GM21528 (cell line): Measurements from ENCODE around the gene ATF5.
"Not testable (repeated sequence)": the region's sequence is repeated elsewhere in the genome, so short reads cannot be mapped to it uniquely, and the experiment has no call there.

Source experiments
- ATAC-seq: cut with Tn5 transposase; IDR thresholded peaks from one replicate; pipeline ENCODE4 v1.9.1; 2021; ENCODE audit warnings: mild to moderate bottlenecking, moderate library complexity; ENCODE audit not compliant: unreplicated experiment, low FRiP score

ATF5 gene

DNA sequence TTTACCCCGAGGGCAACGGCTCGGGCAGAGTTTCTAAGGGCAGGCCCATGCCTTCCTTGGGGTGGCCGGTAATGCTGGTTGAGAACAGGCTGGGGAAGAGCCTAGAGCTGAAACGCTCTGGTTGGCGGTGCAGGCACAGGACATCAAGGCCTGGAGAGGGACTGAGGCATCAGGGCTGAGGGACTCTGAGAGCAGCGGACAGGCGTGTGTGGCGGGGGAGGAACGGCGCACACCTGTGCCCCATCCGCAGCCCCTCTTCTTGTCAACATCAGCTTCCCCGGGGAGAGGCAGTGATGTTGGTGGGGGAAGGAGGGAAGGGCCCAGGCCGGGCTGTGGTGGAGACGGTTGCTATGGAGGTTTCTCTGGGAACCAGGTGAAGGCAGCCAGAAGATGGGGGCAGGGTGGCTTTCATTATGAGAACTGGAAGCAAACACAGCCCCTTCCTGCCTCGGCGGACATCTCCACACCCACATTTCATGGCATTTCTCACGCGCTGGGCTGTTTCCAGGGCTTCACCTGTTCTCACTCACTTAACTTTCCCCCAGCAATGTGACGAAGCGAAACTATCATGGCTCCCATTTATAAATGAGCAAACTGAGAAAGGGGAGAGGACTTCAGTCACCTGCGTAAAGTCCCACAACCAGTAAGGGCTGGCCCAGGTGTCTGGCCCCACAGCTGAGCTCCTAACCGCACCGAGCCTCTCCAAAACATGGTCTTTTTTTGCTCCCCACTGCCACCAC, 8.2 kb upstream of the ATF5 start:
- no peak for ATAC-seq

DNA sequence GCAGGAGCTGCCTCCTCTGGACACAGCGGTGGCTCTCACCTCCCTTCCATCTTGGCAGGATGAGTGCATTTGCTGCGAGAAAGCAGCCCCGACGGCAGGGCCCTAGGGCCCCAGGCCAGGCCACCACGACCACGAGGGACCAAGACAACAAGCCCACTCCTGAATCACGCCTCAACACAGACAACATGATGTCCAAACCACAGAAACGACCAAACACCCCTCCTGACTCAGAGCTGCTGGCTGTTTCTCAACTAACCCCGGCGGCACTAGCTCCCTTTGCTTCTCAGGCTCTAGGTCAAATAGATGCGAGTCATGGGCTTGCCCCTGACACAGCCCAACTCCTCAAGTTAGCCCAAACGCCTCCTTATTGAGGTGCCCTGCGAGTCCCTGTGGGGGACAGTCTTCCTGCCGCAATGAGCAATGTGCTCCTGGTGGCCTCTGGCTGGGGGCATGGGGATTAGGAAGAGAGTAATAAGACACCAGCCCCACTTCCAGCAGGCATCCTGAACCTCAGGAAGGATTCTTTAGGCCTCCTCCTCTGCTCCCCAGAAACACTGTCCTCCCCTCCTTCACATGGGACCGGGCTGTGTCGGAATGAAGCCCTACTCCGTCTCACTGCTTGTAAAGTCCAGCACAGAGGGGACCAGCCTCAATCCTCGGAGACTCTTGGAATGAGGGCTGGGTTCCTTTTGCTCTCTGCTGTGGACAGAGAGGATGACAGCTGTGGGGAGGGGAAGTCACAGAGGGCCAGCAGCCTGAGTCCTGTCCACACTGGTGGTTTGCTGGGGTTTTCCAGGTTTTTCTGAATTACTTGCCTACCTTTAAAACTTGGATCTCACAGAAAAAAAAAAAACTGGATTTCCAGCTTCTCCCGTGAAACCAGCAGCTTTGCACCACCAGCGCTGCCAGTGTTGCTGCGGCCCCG, 6.9 kb upstream of the ATF5 start:
- no peak for ATAC-seq

DNA sequence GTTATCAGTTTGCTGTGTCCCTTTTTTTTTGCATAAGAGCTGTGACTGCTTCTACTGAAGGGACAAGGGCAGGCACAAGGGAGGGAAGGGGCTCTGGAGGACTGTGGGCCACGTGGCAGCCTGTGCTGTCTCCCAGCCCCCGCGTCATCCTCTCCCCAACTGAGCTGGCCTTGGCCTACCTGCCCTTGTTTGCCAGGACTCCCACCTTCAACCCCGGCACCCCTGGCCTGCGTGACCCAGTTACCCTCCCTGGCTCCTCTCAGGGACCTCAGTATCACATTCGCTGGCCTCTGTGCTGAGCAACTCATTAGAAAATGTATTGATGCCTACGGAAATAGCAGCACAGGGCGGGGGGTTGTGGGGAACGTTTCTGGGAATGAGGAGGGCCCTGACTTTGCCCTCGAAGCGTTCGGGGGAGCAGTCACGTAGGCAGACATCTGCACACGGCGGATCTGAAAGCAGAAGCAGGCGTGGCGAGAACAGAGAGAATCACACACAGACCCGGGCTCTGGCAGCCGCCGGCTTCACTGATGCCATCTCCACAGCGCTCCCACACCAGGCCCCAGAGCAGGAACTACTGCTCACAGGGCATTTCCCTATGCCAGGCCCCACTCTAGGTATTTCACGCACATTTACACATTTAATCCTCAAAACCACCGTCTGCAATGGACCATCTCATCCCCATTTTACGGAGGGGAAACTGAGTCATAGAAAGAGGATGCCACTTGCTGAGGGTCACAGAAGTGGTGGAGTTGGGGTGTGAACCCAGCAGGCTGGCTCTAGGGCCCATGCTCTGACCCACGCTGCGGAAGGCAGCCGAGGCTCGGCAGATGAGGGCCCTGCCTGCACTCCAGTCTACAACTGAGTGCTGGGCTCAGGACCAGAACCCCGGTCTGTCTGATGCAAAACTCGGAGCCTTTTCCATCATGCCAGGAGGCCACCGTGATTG, 5.7 kb upstream of the ATF5 start:
- ATAC-seq, result no peak

DNA sequence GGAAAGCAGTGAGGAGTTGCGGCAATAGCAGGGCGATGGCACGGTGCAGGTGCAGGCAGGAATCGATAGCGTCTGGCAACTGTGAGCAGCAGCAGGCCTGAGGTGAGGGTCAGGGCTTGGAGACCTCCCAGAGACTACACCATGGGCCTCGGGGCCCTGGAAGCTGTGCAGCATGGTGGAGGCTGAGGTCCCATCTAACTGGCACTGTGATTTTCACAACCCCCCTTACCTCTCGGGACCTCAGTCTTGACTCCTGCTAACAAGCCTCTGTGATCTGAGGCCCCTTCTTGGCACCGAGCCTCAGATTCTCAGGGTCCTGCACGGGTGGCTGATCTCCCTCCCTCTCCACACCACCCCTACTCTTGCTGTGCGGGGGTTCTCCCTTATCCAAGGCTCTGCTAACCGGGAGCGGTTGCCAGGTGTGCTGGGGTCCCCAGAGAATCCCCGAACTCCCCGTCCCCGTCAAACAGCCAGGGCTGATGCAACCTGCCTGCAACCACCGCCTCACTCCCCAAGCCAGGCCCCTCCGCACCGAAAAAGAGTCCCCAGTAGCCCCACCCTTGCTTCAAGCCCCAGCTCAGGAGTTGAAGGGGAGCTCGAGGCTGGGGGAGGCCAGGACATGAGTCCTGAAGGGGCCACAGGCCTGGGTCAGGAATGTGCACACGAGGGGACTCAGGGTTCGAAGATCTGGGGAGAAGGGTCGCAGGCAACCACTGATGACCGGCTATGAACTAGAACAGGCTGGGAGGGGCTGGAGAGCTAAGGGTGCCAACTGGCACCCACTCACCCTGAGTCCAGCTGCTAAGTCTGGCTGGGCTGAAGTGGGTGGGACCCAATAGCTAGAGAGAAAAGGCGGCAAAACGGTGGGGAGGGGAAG, 4.8 kb upstream of the ATF5 start:
- no peak for ATAC-seq

DNA sequence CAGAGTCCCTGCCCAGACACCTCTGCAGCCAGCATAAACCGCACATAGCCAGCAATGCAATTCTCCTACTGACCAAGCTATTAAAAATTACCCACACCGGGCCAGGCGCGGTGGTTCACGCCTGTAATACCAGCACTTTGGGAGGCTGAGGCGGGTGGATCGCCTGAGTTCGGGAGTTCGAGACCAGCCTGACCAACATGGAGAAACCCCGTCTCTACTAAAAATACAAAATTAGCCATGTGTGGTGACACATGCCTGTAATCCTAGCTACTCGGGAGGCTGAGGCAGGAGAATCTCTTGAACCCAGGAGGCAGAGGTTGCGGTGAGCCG, 4.2 kb upstream of the ATF5 start:
- ATAC-seq, result not testable (repeated sequence)

DNA sequence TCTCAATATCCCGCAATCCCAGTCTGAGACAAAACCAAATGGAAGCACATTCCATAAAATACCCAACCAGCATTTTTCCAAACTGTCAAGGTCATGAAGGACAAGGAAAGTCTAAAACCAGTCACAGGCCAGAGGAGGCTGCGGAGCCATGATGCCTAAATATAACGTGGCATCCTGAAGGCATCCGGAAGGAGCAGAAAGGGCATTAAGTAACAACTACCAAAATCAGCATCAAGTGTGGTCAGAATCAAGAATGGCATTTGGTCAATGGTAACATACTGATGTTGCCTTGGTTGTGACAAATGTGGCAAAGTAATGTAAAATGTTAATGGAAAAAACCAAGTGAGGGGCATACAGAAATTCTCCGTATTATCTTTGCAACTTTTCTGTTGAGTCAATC, 3.5 kb upstream of the ATF5 start:
- ATAC-seq, result no peak

DNA sequence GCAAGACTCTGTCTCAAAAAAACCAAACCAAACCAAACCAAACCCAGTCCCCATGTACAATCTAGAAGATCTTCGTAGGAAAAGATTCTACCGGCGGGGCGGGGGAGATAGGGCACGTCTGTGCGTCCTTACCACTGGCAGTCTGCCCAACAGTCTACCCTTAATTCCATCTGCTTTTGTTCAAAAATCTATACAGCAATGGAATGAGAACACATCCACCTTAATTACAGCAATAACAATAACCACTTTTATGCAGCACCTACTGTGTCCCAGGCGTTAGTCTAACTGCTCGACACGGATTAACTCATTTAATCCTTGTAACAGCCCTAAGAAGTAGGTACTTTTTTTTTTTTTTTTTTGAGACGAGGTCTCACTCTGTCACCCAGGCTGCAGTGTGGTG, 2.5 kb upstream of the ATF5 start:
- no peak for ATAC-seq

DNA sequence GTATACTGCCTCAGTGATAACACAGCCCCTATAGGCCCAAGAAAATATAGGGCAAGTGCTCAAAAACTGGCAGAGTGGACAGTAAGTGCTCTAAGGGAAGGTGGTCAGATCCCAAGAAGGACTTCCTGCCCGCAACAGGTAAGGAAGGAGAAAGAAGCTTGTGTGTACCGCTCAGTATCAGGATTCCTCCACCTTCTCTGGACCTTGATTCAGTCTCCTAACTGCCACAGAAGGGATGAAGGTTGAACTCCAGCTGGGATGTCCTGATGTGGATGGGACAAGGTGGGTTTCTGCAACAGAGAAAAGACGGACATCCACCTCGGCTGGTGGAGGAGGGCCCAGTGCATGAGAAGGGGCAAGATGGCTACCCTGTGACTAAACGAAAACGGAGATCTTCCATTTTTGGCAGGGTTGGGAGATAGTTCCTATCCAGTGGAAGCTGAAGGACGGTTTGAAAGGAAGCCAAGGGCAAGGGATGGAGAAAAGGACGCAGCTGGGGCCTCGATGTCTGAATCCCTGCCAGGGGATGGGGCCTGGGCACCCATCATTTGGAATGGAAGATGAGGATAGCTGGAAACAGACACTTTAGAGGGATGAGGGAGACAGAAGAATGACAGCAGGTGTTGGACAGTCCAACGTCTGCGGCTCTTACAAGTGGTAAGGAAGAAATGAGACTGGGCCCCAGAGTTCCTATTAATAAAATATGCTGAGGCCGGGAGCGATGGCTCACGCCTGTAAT, 1.3 kb upstream of the ATF5 start:
- no peak for ATAC-seq

DNA sequence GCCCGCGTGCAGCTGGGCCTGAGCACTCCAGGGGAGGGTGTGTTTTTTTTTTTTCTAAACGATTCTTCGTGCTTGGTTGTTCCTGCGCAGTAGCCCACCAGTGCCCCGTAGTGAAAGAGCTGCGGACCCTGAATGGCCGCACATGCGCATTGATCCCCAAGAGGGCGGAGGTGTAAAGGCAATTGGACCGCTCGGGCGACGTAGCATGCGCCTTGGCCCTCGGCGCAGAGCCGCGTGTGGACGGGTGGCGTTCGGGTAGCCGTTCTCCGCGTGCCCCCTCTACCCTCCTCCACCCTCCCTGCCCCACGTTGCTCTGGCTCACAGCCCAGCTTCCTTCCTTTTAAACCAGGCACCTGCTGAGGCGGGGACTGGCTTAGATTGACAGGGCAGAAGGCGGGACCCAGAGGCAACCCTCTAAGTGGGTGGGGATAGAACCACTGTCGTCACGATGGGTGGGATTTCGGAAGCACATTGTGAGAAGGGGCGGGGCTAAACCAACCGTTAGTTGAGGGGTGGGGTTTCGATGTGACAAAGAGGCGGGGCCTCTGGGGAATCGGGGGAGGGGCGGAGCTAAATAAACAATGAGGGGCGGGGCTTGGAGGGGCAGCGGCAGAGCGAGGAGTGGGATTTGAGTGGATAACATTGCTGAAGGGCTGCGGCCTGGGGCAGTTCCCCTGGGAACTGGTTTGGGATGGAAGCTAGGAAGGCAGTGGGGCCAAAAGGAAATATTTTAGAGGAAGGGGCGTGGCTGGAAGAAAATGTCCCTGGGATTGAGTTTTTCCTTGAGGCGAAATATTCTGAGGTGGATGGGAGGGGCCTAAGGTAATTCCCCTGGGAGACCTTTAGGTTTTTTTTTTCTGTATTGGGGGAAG, 842 bp downstream of the ATF5 start:
- ATAC-seq, result peak; percentile 57

DNA sequence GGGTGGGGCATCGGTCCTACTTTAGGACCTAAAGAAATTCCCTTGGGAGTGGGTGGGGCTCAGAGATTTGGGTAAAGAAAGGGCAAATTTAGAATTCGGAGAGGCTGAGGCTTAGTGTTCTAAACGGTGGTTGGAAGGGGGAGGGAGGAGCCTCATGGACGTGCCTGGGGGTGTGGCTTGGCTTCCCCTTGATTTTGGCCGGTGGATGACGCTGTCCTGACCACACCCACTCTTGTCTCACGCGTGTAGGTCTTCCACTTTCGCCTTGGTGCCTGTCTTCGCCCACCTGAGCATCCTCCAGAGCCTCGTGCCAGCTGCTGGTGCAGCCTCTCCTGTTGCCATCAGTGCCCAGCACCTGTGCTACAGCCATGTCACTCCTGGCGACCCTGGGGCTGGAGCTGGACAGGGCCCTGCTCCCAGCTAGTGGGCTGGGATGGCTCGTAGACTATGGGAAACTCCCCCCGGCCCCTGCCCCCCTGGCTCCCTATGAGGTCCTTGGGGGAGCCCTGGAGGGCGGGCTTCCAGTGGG, 1.5 kb downstream of the ATF5 start:
- no peak for ATAC-seq

DNA sequence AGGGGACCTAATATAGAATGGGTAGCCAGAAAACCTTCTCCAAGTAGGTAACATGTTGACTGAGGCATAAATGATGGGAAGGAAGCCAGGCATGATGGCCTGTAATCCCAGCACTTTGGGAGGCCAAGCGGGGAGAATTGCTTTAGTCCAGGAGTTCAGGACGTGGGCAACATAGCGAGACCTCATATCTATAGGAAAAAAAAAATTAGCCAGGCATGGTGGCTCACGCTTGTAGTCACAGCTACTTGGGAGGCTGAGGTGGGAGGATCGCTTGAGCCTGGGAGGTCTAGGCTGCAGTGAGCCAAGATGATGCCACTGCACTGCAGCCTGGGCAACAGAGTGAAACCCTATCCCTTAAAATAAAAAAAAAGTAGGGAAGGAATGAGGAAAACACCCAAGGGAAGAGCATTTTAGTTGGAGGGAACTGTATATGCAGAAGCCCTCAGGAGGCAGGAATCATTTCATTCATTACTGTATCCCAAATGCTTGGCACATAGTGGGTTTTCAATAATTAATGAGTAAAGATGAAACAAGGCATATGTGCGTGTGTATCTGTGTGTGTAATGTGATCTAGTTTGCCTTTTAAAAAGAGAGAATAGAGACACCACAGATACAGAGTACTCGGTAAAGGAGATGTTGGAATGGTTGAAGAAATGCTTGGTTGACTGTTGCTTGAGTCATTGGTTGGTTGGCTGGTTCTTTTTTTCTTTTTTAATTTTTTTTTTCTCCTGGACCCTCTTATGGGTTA, 2.5 kb downstream of the ATF5 start:
- no peak for ATAC-seq

DNA sequence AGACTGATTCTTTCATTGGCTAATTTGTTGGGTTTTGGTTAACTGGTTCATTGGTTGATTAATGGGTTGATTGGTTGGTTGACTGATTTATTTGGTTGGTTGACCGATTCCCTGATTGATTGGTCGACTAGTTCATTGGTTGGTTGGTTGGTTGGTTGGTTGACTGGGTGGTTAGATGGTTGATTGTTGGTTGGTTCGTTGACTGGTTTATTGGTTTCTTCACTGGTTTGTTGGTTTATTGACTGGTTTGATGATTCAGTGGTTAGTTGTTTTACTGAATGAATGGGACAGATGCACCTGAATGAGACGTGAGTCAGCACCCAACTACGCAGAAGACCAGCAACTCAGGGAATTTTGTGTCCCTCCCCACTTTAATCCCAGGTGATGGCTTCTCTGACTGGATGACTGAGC, 3.0 kb downstream of the ATF5 start:
- ATAC-seq, result no peak

DNA sequence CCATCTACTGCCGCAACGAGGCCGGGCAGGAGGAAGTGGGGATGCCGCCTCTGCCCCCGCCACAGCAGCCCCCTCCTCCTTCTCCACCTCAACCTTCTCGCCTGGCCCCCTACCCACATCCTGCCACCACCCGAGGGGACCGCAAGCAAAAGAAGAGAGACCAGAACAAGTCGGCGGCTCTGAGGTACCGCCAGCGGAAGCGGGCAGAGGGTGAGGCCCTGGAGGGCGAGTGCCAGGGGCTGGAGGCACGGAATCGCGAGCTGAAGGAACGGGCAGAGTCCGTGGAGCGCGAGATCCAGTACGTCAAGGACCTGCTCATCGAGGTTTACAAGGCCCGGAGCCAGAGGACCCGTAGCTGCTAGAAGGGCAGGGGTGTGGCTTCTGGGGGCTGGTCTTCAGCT, 3.7 kb downstream of the ATF5 start:
- ATAC-seq, result no peak

DNA sequence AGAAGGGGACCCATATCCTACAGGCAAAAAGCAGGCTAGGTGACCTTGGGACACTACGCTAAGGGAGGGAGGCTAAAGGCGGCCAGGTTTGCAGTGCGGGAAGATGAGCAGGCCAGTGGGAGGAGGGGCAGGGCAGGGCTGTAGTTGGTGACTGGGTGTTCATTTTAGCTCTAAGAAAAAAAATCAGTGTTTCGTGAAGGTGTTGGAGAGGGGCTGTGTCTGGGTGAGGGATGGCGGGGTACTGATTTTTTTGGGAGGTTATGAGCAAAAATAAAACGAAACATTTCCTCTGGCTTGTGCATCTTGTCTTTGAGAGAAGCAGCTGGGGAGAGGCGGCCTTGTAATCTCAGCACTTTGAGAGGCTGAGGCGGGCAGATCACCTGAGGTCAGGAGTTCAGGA, 4.6 kb downstream of the ATF5 start:
- no peak for ATAC-seq

DNA sequence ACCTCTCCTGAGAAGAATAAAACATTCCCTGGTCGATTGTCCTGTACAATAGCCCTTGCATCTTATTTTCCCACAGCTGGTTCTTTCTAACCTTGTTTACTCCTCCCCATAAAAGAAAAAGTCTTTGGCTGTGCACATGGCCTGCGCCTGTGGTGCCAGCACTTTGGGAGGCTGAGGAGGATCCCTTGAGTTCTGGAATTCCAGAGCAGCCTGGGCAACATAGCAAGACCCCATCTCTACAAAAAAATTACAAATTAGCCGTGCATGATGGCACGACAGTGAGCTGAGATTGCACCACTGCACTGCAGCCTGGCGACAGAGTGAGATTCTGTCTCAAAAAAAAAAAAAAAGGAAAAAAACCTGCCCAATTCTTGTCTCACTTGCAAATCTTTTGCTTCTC, 7.5 kb downstream of the ATF5 start:
- ATAC-seq, result no peak

DNA sequence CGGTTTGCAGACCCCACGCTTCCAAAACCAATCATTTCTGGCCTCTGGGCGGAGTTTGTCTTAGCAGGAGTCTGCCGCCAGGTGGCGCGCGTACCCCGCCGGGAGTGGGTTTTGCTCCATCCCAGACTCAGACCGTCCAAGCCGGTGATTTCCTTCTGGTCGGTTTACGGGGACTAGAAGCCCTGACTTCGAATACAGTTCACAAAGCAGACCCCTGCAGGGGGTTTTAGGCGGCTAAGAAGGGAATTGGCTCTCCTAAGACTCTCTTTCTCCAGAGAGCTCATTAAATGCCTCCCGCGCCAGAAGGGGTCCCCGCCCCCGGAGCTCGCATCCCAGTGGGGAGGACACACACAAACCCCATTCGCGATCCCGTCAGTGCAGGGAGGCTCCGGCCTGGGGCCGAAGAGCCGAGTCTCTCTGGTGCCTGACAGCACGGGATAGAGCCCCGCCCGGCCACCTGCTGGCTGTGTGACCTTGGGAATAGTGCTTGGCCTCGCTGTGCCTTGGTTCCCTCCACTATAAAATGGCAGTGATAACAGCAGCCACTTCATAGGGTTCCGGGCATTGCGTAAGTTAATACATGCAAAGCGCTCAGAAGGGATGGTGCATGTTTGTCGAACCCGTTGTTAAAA, 8.9 kb downstream of the ATF5 start:
- no peak for ATAC-seq

DNA sequence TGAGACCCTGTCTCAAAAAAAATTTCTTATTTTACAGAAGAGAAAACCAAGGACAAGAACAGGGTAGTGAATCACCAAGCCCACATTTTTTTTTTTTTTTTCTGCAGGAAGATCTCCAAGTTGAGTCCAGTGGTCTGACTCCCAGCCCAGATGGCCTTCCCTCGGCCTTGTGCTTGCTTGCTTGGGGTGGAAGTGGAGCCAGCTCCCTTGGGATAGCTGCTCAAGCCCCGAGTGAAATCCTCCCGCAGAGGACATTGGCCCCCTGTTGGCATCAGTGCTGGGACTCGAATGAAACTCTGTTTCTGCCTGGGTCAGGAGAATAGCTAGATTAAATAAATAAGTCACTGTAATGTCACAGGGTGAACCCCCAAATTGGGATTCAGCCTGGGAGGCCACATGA, 9.7 kb downstream of the ATF5 start:
- ATAC-seq, result no peak
